H9 (cell line): ENCODE measurements around the gene CDH4. TPM values are rescaled to one million over a fixed set of nuclear protein-coding genes. Genes with fewer than 3 reads are reported as not detected.

Experiments
- DNase-seq: peaks from one replicate; pipeline ENCODE4 v3.0.0-alpha.2; 2017
- H2AFZ ChIP-seq: one replicate; pipeline ENCODE4 v1.6.1; 2013; ENCODE audit warnings: mild to moderate bottlenecking, low read length, control low read depth, moderate library complexity
- H2AK5ac ChIP-seq: 2 replicates; pipeline ENCODE4 v1.6.1; 2013; ENCODE audit warnings: low read length, control low read depth, mixed read lengths; ENCODE audit not compliant: insufficient read length
- H2BK120ac ChIP-seq: one replicate; pipeline ENCODE4 v1.6.1; 2013; ENCODE audit warnings: low read depth, mild to moderate bottlenecking, low read length, control low read depth, inconsistent platforms; ENCODE audit not compliant: poor library complexity, severe bottlenecking
- H2BK12ac ChIP-seq: 2 replicates; pipeline ENCODE4 v1.6.1; 2013; ENCODE audit warnings: low read length, control low read depth, mixed read lengths, low read depth; ENCODE audit not compliant: insufficient read length
- H2BK15ac ChIP-seq: 2 replicates; pipeline ENCODE4 v1.6.1; 2013; ENCODE audit warnings: low read depth, low read length, control low read depth
- H2BK20ac ChIP-seq: one replicate; pipeline ENCODE4 v1.6.1; 2013; ENCODE audit warnings: low read depth, mild to moderate bottlenecking, low read length, control low read depth, inconsistent platforms; ENCODE audit not compliant: poor library complexity, severe bottlenecking
- H2BK5ac ChIP-seq: 2 replicates; pipeline ENCODE4 v1.6.1; 2013; ENCODE audit warnings: low read length, control low read depth, mixed read lengths; ENCODE audit not compliant: insufficient read length
- H3K14ac ChIP-seq: 2 replicates; pipeline ENCODE4 v1.6.1; 2013; ENCODE audit warnings: low read length, control low read depth; ENCODE audit not compliant: insufficient read depth
- H3K18ac ChIP-seq: 2 replicates; pipeline ENCODE4 v1.6.1; 2013; ENCODE audit warnings: low read depth, mild to moderate bottlenecking, mixed read lengths, low read length, control low read depth; ENCODE audit not compliant: insufficient read length
- H3K23ac ChIP-seq: 2 replicates; pipeline ENCODE4 v1.6.1; 2013; ENCODE audit warnings: low read length, control low read depth, mixed read lengths, low read depth; ENCODE audit not compliant: insufficient read length
- H3K23me2 ChIP-seq: 2 replicates; pipeline ENCODE4 v1.6.1; 2013; ENCODE audit warnings: low read depth, mild to moderate bottlenecking, mixed read lengths, low read length, control low read depth; ENCODE audit not compliant: insufficient read length, poor library complexity, severe bottlenecking
- H3K27ac ChIP-seq: 2 replicates; pipeline ENCODE4 v1.5.1; 2013; ENCODE audit warnings: low read length, control low read depth, mixed read lengths, low read depth; ENCODE audit not compliant: insufficient read length
- H3K27me3 ChIP-seq: 2 replicates; pipeline ENCODE4 v1.6.1; 2013; ENCODE audit warnings: low read length, control low read depth, inconsistent platforms; ENCODE audit not compliant: insufficient read depth
- H3K4ac ChIP-seq: 2 replicates; pipeline ENCODE4 v1.6.1; 2013; ENCODE audit warnings: low read depth, mild to moderate bottlenecking, control low read depth, inconsistent platforms, low read length, moderate library complexity
- H3K4me1 ChIP-seq: 2 replicates; pipeline ENCODE4 v1.6.1; 2013; ENCODE audit warnings: low read length, control low read depth, inconsistent platforms; ENCODE audit not compliant: insufficient read depth
- H3K4me2 ChIP-seq: 2 replicates; pipeline ENCODE4 v1.6.1; 2013; ENCODE audit warnings: low read length, control low read depth, mixed read lengths; ENCODE audit not compliant: insufficient read length, insufficient read depth
- H3K56ac ChIP-seq: 2 replicates; pipeline ENCODE4 v1.6.1; 2013; ENCODE audit warnings: low read depth, mild to moderate bottlenecking, mixed read lengths, low read length, control low read depth; ENCODE audit not compliant: insufficient read length
- H3K79me1 ChIP-seq: 2 replicates; pipeline ENCODE4 v1.6.1; 2013; ENCODE audit warnings: low read depth, mild to moderate bottlenecking, moderate library complexity, low read length, control low read depth, inconsistent platforms; ENCODE audit not compliant: insufficient read depth, poor library complexity, severe bottlenecking
- H3K79me2 ChIP-seq: 2 replicates; pipeline ENCODE4 v1.6.1; 2013; ENCODE audit warnings: low read length, control low read depth, inconsistent platforms; ENCODE audit not compliant: insufficient read depth
- H3K9ac ChIP-seq: 2 replicates; pipeline ENCODE4 v1.6.1; 2013; ENCODE audit warnings: low read length, control low read depth, mixed read lengths; ENCODE audit not compliant: insufficient read length; ENCODE audit errors: extremely low read depth
- H3K9me3 ChIP-seq: one replicate; pipeline ENCODE4 v1.6.1; 2013; ENCODE audit warnings: low read depth, low read length, inconsistent platforms; ENCODE audit not compliant: control insufficient read depth
- H3T11ph ChIP-seq: one replicate; pipeline ENCODE4 v1.6.1; 2013; ENCODE audit warnings: mild to moderate bottlenecking, low read length, control low read depth, inconsistent platforms
- H4K20me1 ChIP-seq: one replicate; pipeline ENCODE4 v1.6.1; 2013; ENCODE audit not compliant: control insufficient read depth, insufficient read length, insufficient read depth
- H4K5ac ChIP-seq: 2 replicates; pipeline ENCODE4 v1.6.1; 2013; ENCODE audit warnings: low read depth, mild to moderate bottlenecking, mixed read lengths, low read length, control low read depth; ENCODE audit not compliant: insufficient read length
- H4K8ac ChIP-seq: replicated peaks from 2 replicates; pipeline ENCODE4 v1.6.1; 2013; ENCODE audit warnings: low read length, control low read depth, mixed read lengths, low read depth; ENCODE audit not compliant: insufficient read length
- H4K91ac ChIP-seq: 2 replicates; pipeline ENCODE4 v1.6.1; 2013; ENCODE audit warnings: low read depth, mild to moderate bottlenecking, moderate library complexity, mixed read lengths, low read length, control low read depth; ENCODE audit not compliant: insufficient read length
- H3K27ac Mint-ChIP-seq, 3 experiments: 2 replicates in 2 of 3; 3 replicates in 1 of 3; pipeline ENCODE4 v1.8.0; 2020 to 2021; ENCODE audit warnings: mixed read lengths in 3 of 3, mild to moderate bottlenecking in 1 of 3, moderate library complexity in 1 of 3
- H3K27me3 Mint-ChIP-seq: 2 replicates; pipeline ENCODE4 v1.8.0; 2021; ENCODE audit warnings: low read depth, mild to moderate bottlenecking, moderate library complexity, mixed read lengths
- H3K36me3 Mint-ChIP-seq, 3 experiments: 2 replicates in 2 of 3; 3 replicates in 1 of 3; pipeline ENCODE4 v1.8.0; 2020 to 2021; ENCODE audit warnings: low read depth in 3 of 3, mixed read lengths in 3 of 3; ENCODE audit not compliant: insufficient read depth in 1 of 3
- H3K4me1 Mint-ChIP-seq, 2 experiments: 2 replicates each; pipeline ENCODE4 v1.8.0; 2020; ENCODE audit warnings: mixed read lengths in 2 of 2
- H3K4me3 Mint-ChIP-seq, 2 experiments: 2 replicates in 1 of 2; 3 replicates in 1 of 2; pipeline ENCODE4 v1.8.0; 2020 to 2021; ENCODE audit warnings: mild to moderate bottlenecking in 2 of 2, mixed read lengths in 2 of 2, moderate library complexity in 1 of 2
- H3K9me3 Mint-ChIP-seq, 2 experiments: 2 replicates in 1 of 2; 3 replicates in 1 of 2; pipeline ENCODE4 v1.8.0; 2020; ENCODE audit warnings: mild to moderate bottlenecking in 2 of 2, mixed read lengths in 2 of 2, moderate library complexity in 1 of 2
- CTCF ChIP-seq: fragments of 200-600 bp; sonication (generic); conservative IDR thresholded peaks from 3 replicates; pipeline ENCODE4 v1.8.0; 2021; ENCODE audit warnings: antibody characterized with exemption, mild to moderate bottlenecking
- WGBS: extraction: QIAGEN DNeasy Blood & Tissue Kit; methylation state at CpG from one replicate; pipeline ENCODE4 v1.1.7; 2013; ENCODE audit warnings: missing lambda C conversion rate, low lambda C conversion rate, mixed read lengths; ENCODE audit not compliant: insufficient read length; ENCODE audit errors: extremely low coverage; 5-methylcytosine and 5-hydroxymethylcytosine counted together
- total RNA-seq: library from RNA; stranded (reverse); gene quantifications from 2 replicates; pipeline ENCODE4 v1.2.1, GENCODE V29; 2021

CDH4 gene
- total RNA-seq, 1 experiment from 2014 or later: 3.0 TPM

DNA sequence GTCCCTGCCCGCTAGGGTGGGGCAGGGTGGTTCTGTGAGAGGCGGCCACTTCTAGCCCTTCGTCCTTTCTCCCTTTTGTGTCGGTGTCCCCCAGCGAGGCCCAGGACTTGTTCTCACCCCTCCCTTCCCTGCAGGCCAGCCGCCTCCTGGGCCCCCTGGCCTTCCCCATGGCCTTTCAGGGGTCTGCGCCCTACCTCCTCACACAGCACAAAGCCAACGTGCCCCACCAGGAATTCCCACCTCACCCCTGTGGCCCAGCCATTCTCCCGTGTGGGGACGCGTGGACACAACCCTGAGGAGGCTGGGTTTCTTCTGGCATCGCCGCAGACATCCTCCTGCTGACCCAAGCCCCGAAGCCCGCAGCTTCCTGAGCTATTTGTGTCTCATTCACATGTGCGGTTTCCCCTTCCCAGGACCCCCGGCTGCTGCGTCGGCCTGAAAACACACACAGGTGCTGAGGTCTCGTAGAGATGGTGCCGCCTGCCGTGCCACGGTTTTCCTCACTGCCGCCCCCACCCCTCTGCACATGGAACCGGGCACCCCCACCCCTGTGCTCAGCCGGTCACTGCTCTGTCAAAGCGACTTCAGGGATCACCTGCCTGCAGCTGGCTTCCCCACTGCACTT is 375.8 kb downstream of the CDH4 start:
- H3K36me3 Mint-ChIP-seq: no peaks in the 10 kb centered on the region; a peak in 1 of 7 replicates
- TF ChIP-seq CTCF: no peak
- no peak overlapping the region for H3K9ac ChIP-seq
- no peak overlapping the region for H2BK5ac ChIP-seq
- no peaks in the 10 kb centered on the region for H3K23me2 ChIP-seq
- no peaks in the 10 kb centered on the region for H3K79me1 ChIP-seq
- H3K4me1 ChIP-seq: no peaks in the 10 kb centered on the region
- no CpG with 5 or more reads among the region's 27 CpGs for WGBS
- no peaks in the 10 kb centered on the region; the same call in 1 of the 2 replicates for H3K27me3 ChIP-seq
- H3K14ac ChIP-seq: no peak overlapping the region; the same call in 1 of the 2 replicates
- no peak overlapping the region for H4K8ac ChIP-seq
- no peak overlapping the region for H2AK5ac ChIP-seq
- H3K4me1 Mint-ChIP-seq: peaks cover 4 to 10% of the 10 kb centered on the region in 2 experiments; a peak in 3 of 4 replicates
- H3K4me2 ChIP-seq: no peak overlapping the region
- no peak overlapping the region for H3K27ac ChIP-seq
- no peak for DNase-seq
- no peak overlapping the region for H3K4ac ChIP-seq
- H2BK20ac ChIP-seq: no peak overlapping the region
- H2BK12ac ChIP-seq: no peak overlapping the region
- no peak overlapping the region for H3K18ac ChIP-seq
- no peak overlapping the region for H3K23ac ChIP-seq
- H4K91ac ChIP-seq: no peak overlapping the region
- H2AFZ ChIP-seq: no peak overlapping the region
- H3K9me3 Mint-ChIP-seq: no peaks in the 10 kb centered on the region
- no peaks in the 10 kb centered on the region for H4K20me1 ChIP-seq
- peak overlapping the region in 2 of 3 experiments; percentile 43 to 59; a peak in 2 of 7 replicates for H3K27ac Mint-ChIP-seq
- no peak overlapping the region for H2BK120ac ChIP-seq
- no peak overlapping the region for H3K56ac ChIP-seq
- H2BK15ac ChIP-seq: no peak overlapping the region
- peaks cover 46% of the 10 kb centered on the region for H3K27me3 Mint-ChIP-seq
- peak overlapping the region in 1 of 2 experiments; percentile 65; a peak in 1 of 5 replicates for H3K4me3 Mint-ChIP-seq
- H3T11ph ChIP-seq: no peak overlapping the region
- no peaks in the 10 kb centered on the region for H3K9me3 ChIP-seq
- no peak overlapping the region for H4K5ac ChIP-seq
- H3K79me2 ChIP-seq: no peaks in the 10 kb centered on the region
